ENCODE measurements around the gene UGT1A7.

DNA sequence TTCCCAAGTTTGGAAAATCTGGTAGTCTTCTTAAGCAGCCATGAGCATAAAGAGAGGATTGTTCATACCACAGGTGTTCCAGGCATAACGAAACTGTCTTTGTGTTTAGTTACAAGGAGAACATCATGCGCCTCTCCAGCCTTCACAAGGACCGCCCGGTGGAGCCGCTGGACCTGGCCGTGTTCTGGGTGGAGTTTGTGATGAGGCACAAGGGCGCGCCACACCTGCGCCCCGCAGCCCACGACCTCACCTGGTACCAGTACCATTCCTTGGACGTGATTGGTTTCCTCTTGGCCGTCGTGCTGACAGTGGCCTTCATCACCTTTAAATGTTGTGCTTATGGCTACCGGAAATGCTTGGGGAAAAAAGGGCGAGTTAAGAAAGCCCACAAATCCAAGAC, 90.5 kb downstream of the UGT1A7 start:
- TF ChIP-seq, protein P1, sequence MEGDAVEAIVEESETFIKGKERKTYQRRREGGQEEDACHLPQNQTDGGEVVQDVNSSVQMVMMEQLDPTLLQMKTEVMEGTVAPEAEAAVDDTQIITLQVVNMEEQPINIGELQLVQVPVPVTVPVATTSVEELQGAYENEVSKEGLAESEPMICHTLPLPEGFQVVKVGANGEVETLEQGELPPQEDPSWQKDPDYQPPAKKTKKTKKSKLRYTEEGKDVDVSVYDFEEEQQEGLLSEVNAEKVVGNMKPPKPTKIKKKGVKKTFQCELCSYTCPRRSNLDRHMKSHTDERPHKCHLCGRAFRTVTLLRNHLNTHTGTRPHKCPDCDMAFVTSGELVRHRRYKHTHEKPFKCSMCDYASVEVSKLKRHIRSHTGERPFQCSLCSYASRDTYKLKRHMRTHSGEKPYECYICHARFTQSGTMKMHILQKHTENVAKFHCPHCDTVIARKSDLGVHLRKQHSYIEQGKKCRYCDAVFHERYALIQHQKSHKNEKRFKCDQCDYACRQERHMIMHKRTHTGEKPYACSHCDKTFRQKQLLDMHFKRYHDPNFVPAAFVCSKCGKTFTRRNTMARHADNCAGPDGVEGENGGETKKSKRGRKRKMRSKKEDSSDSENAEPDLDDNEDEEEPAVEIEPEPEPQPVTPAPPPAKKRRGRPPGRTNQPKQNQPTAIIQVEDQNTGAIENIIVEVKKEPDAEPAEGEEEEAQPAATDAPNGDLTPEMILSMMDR (IDR thresholded peaks at IDR 0.05) = no peak
- TF ChIP-seq POLR2AphosphoS5 (IDR thresholded peaks at IDR 0.05) = no peak
- TF ChIP-seq POLR2A (IDR thresholded peaks at IDR 0.05) = no peak
